Spleen (tissue), 11 donors: ENCODE results near the gene CAMTA1. TPM values are rescaled to one million over a fixed set of nuclear protein-coding genes. Genes with fewer than 3 reads are reported as not detected.
A peak's percentile ranks its signal among the peaks of the same experiment; 100 is the strongest.

Source experiments
- DNase-seq: peaks from one replicate; pipeline ENCODE4 v3.0.0-alpha.2; 2020
- H3K27ac ChIP-seq, 8 donors: fragments of 200-600 bp; sonication (generic) in 7 of 8; 1 replicate in 4 of 8; 2 replicates in 4 of 8; pipeline versions ENCODE4 v1.5.0 to v1.8.0; 2016 to 2021; ENCODE audit warnings: inconsistent platforms in 4 of 8, mild to moderate bottlenecking in 4 of 8, moderate library complexity in 1 of 8
- H3K27me3 ChIP-seq, 7 donors: fragments of 200-600 bp; sonication (generic) in 6 of 7; replicated peaks in 1 of 7; 1 replicate in 4 of 7; 2 replicates in 3 of 7; pipeline versions ENCODE4 v1.5.0 to v1.8.0; 2016 to 2021; ENCODE audit warnings: inconsistent platforms in 3 of 7, mild to moderate bottlenecking in 1 of 7
- H3K36me3 ChIP-seq, 6 donors: fragments of 200-600 bp; sonication (generic) in 5 of 6; 1 replicate in 4 of 6; 2 replicates in 2 of 6; pipeline versions ENCODE4 v1.5.0 to v1.8.0; 2016 to 2021; ENCODE audit warnings: inconsistent platforms in 2 of 6
- H3K4me1 ChIP-seq, 6 donors: fragments of 200-600 bp; sonication (generic) in 5 of 6; 1 replicate in 3 of 6; 2 replicates in 3 of 6; pipeline versions ENCODE4 v1.5.0 to v1.8.0; 2016 to 2021; ENCODE audit warnings: inconsistent platforms in 3 of 6
- H3K4me3 ChIP-seq, 8 donors: fragments of 200-600 bp; sonication (generic) in 7 of 8; 1 replicate in 4 of 8; 2 replicates in 4 of 8; pipeline versions ENCODE4 v1.5.0 to v1.8.0; 2016 to 2021; ENCODE audit warnings: inconsistent platforms in 4 of 8, mild to moderate bottlenecking in 4 of 8, moderate library complexity in 2 of 8
- H3K9me3 ChIP-seq, 8 donors: fragments of 200-600 bp; sonication (generic) in 7 of 8; 1 replicate in 4 of 8; 2 replicates in 4 of 8; pipeline versions ENCODE4 v1.5.0 to v1.8.0; 2016 to 2021; ENCODE audit warnings: inconsistent platforms in 4 of 8
- POLR2A ChIP-seq, 3 donors: fragments of 450-650 bp; IDR thresholded peaks; one replicate each; pipeline ENCODE4 v1.5.1; 2017; ENCODE audit warnings: antibody characterized with exemption in 3 of 3, mild to moderate bottlenecking in 1 of 3
- POLR2AphosphoS5 ChIP-seq, 3 donors: sonication (generic); formaldehyde crosslinking; IDR thresholded peaks; one replicate each; pipeline ENCODE4 v1.5.1; 2017; ENCODE audit warnings: antibody characterized with exemption in 3 of 3
- WGBS, 5 donors: extraction: QIAGEN DNeasy Blood & Tissue Kit in 3 of 5; methylation state at CpG; one replicate each; pipeline versions ENCODE4 v1.1.5 to v1.1.7; 2013 to 2018; 5-methylcytosine and 5-hydroxymethylcytosine counted together
- intact Hi-C: fragments of 100-400 bp; cut with DNase I; formaldehyde crosslinking; loops from one replicate; pipeline ENCODE4 v1.15.0; 2023; ENCODE audit warnings: low total_unique reads
- polyA plus RNA-seq, 3 donors: library from polyadenylated mRNA; stranded (reverse); fragments of 200-250 nt; gene quantifications; one replicate each; pipeline ENCODE4 v1.2.1, GENCODE V29; 2013
- total RNA-seq, 7 donors: library from RNA; depleted of rRNA in 3 of 7; stranded (reverse); fragments of >200 nt in 3 of 7; fragmentation: NEBNext Ultra II Directional in 4 of 7; extraction: Animal tissue kit (Norgen Biotek cat#: 25700) in 4 of 7; gene quantifications; one replicate each; pipeline versions ENCODE4 v1.1.0 to v1.2.1, GENCODE V29; 2016 to 2021
- TF ChIP-seq, protein P1 (sequence below), 11 experiments: fragments of 200-600 bp in 7 of 11; fragments of 450-650 bp in 4 of 11; sonication (generic) in 4 of 11; IDR thresholded peaks in 8 of 11; conservative IDR thresholded peaks in 3 of 11; 1 replicate in 7 of 11; 2 replicates in 4 of 11; pipeline versions ENCODE4 v1.4.0 to v1.8.0; 2016 to 2021; ENCODE audit warnings: antibody characterized with exemption in 11 of 11, inconsistent platforms in 4 of 11, mild to moderate bottlenecking in 1 of 11
- donor health status: healthy with polysubstance abuse.
- donor health status: DM: no; HTN: no; CAD: no; lungs with moderate emphysema.
- donor health status: DM: no; HTN: no; CAD: no.
- donor health status: Bipolar disorder and iron deficiency.
- donor health status: healthy.
- donor health status: DM: no; HTN: no; CAD: no.
- donor health status: DM: yes; HTN: yes; CAD: no.

The CAMTA1 gene
- total and polyA plus RNA-seq, 10 donors, result 53.0 to 106 (median 77.3) TPM

DNA sequence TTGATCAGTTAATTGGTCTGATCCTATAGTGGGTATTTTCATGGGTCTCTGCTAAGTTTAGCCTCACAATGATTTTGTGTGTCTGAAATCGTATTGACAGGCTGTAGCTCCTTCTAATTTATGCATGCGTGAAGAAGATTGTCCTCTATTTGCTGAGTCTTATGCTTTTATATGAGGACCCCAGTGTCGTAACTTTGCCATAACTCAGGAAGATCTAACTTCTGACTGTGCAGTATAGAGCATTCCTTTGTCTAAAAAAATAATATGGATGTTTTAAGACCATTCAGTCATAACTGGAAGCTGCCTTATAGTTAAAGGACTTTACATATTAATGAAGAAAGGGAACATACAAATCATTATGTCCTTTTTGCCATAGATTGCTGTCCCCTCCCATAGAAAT is 73.3 kb downstream of the CAMTA1 start:
- Histone ChIP-seq H3K27me3 (no peaks in the 10 kb centered on the region), H3K4me3 (no peak overlapping the region), H3K36me3 (peaks cover 0 to 22% (median 0%) of the 10 kb centered on the region in 6 donors), H3K4me1 (peaks cover 0 to 14% (median 2%) of the 10 kb centered on the region in 6 donors), H3K9me3 (peaks cover 0 to 3% (median 0%) of the 10 kb centered on the region in 8 donors), H3K27ac (no peak overlapping the region)
- 90 to 98% (median 94%) methylated on average over 3 of the region's 3 CpGs for WGBS, 5 donors
- TF ChIP-seq POLR2AphosphoS5 (IDR thresholded peaks at IDR 0.05) (no peak), POLR2A (IDR thresholded peaks at IDR 0.05) (no peak)
- TF ChIP-seq, protein P1, sequence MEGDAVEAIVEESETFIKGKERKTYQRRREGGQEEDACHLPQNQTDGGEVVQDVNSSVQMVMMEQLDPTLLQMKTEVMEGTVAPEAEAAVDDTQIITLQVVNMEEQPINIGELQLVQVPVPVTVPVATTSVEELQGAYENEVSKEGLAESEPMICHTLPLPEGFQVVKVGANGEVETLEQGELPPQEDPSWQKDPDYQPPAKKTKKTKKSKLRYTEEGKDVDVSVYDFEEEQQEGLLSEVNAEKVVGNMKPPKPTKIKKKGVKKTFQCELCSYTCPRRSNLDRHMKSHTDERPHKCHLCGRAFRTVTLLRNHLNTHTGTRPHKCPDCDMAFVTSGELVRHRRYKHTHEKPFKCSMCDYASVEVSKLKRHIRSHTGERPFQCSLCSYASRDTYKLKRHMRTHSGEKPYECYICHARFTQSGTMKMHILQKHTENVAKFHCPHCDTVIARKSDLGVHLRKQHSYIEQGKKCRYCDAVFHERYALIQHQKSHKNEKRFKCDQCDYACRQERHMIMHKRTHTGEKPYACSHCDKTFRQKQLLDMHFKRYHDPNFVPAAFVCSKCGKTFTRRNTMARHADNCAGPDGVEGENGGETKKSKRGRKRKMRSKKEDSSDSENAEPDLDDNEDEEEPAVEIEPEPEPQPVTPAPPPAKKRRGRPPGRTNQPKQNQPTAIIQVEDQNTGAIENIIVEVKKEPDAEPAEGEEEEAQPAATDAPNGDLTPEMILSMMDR (IDR thresholded peaks at IDR 0.05 in 8 of 11, conservative IDR thresholded peaks at IDR 0.05 in 3 of 11), result no peak
- no peak for DNase-seq
- intact Hi-C loops, result no loop called here

DNA sequence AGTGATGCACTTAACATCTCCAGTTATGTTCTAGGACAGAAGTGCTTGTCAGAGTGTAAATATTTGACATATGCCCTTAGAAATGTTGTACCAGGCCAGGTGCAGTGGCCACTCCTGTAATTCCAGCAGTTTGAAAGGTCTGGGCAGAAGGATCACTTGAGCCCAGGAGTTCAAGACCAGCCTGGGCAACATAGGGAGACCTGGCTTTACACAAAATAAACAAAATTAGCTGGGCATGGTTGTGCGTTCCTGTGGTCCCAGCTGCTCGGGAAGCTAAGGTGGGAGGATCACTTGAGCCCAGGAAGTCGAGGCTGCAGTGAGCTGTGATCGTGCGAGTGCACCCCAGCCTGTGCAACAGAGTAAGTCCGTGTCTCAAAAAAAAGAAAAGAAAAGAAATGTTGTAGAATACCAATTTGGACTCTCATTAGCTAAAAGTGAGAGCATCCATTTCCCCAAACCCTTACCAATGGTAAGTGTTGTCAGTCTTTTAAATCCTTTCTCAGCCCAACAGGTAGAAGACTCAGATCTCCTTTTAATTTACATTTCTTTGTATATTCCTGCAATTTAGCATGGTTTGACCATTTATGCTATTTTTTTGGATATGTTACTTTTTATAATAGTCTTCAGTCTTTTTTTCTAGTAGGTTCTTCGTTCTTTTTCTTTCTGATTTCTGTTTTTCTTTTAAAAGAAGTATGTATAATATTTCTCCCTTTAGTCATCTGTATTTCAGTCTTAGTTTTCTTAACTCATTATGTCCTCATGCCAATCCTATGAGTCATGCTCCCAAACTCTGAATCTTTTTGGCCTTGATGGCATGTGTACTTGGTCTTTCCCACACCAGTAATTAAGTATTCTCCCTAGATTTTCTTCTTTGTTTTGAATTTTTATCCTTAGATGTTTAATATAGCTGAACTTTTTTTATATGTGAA is 74.4 kb downstream of the CAMTA1 start:
- H3K27ac ChIP-seq, result peak overlapping the region in 3 of 8 donors; percentile 4 to 52 (median 35)
- TF ChIP-seq POLR2A (IDR thresholded peaks at IDR 0.05), result no peak
- TF ChIP-seq POLR2AphosphoS5 (IDR thresholded peaks at IDR 0.05), result no peak
- TF ChIP-seq, protein P1 (IDR thresholded peaks at IDR 0.05 in 8 of 11, conservative IDR thresholded peaks at IDR 0.05 in 3 of 11), result no peak
- DNase-seq, result no peak
- H3K4me1 ChIP-seq, result peaks cover 0 to 14% (median 2%) of the 10 kb centered on the region in 6 donors
- WGBS, 5 donors, result 86 to 93% (median 87%) methylated on average over 7 of the region's 7 CpGs
- intact Hi-C loops, result no loop called here
- H3K27me3 ChIP-seq, result no peaks in the 10 kb centered on the region
- no peaks in the 10 kb centered on the region for H3K9me3 ChIP-seq
- peaks cover 0 to 24% (median 0%) of the 10 kb centered on the region in 6 donors for H3K36me3 ChIP-seq
- H3K4me3 ChIP-seq, result no peak overlapping the region

DNA sequence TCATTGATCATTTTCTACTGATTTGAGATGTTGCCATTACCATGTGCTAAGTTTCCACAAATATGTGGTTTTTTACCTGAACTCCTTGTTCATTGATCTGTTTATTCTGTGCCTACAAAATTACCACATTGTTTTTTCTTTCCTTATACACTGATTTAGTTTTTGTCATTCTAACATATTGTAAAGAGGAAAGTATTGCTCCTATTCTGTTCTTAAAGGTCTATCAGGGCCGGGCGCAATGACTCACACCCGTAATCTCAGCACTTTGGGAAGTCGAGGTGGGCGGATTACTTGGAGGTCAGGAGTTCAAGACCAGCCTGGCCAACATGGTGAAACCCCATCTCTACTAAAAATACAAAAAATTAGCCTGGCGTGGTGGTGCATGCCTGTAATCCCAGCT is 75.1 kb downstream of the CAMTA1 start:
- Histone ChIP-seq H3K27me3 (no peaks in the 10 kb centered on the region), H3K9me3 (no peaks in the 10 kb centered on the region), H3K27ac (peak overlapping the region in 2 of 8 donors; percentile 12 to 17), H3K36me3 (peaks cover 0 to 21% (median 0%) of the 10 kb centered on the region in 6 donors), H3K4me3 (no peak overlapping the region), H3K4me1 (peaks cover 0 to 14% (median 2%) of the 10 kb centered on the region in 6 donors)
- no peak for TF ChIP-seq POLR2A (IDR thresholded peaks at IDR 0.05)
- TF ChIP-seq, protein P1 (IDR thresholded peaks at IDR 0.05 in 8 of 11, conservative IDR thresholded peaks at IDR 0.05 in 3 of 11), result no peak
- TF ChIP-seq POLR2AphosphoS5 (IDR thresholded peaks at IDR 0.05), result no peak
- WGBS, 5 donors, result 87 to 91% (median 88%) methylated on average over 6 of the region's 6 CpGs
- intact Hi-C loops, result no loop called here
- DNase-seq, result no peak

DNA sequence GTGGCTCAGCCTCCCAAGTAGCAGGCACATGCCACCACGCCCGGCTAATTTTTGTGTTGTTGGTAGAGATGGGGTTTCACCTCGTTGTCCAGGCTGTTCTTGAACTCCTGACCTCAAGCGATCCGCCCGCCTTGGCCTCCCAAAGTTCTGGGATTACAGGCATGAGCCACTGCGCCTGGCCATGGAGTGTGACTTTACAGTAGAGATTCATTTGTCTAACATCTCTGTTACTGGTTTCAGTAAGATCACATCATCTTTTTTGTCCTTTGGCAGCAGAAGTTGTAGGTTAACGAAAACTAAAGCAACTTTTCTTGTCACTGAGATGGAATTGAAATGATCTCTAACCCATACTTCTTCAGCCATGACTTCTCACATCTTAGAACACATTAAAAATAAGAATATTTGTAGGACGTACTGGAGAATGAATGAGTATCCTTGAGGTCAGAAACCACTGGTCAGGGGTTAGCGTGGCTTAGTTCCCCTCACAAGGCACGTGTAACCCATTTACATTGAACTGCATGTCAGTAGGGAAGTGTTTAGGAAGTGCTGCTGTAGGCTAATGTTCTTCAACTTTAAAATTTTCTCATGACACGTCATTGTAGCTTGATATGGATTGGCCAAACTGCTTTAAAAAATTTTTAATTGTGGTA is 75.9 kb downstream of the CAMTA1 start:
- 76 to 87% (median 83%) methylated on average over 12 of the region's 12 CpGs for WGBS, 5 donors
- no peaks in the 10 kb centered on the region for H3K9me3 ChIP-seq
- peaks cover 0 to 13% (median 0%) of the 10 kb centered on the region in 6 donors for H3K36me3 ChIP-seq
- peak overlapping the region in 1 of 8 donors; percentile 17 for H3K27ac ChIP-seq
- no peaks in the 10 kb centered on the region for H3K27me3 ChIP-seq
- peaks cover 0 to 14% (median 2%) of the 10 kb centered on the region in 6 donors for H3K4me1 ChIP-seq
- TF ChIP-seq POLR2A (IDR thresholded peaks at IDR 0.05) (no peak), POLR2AphosphoS5 (IDR thresholded peaks at IDR 0.05) (no peak)
- TF ChIP-seq, protein P1 (IDR thresholded peaks at IDR 0.05 in 8 of 11, conservative IDR thresholded peaks at IDR 0.05 in 3 of 11), result no peak
- intact Hi-C loops, result no loop called here
- no peak overlapping the region for H3K4me3 ChIP-seq
- no peak for DNase-seq
